ENCODE results near the gene C4orf36. TPM values are rescaled to one million over a fixed set of nuclear protein-coding genes. Genes with fewer than 3 reads are reported as not detected.

Gene C4orf36
- total RNA-seq, 2 experiments from 2014 or later: 0.61 TPM; not detected in 1

DNA sequence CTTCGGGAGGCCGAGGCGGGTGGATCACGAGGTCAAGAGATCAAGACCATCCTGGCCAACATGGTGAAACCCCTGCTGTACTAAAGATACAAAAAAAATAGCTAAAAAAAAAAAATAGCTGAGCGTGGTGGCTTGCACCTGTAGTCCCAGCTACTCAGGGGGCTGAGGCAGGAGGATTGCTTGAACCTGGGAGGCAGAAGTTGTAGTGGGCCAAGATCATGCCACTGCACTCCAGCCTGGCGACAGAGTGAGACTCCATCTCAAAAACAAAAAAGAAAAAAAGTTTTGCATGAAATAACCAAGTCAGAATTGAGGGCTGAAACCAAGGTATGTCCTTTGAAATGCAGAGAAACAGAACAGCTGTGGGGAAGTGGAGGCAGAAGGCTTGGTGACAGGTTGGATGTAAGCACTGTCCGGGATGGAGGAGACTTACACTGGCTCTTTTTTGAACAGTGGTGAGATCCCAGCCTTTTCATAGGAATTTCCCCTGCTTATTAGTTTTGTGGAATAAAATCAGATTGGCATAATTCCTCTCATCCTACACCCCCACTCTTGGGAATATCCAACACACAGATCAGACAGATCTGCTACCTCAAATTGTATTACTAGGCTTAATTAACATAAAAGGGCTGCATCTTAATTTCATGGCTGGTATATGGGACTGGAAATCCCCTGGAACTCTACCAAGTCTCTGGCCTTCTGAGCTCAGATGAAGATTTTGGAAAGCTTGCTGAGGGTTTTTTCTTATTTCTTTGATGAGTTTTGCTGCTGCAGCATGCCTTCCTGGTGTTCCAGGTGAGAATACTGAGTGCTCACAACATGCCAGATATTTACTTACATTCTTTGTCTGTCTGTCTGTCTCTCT is 18.8 kb upstream of the C4orf36 start:
- Mint-ChIP-seq H3K4me1 (ENCODE audit: low read depth) (peaks cover 14% of the 10 kb centered on the region), H3K4me3 (no peak overlapping the region), H3K36me3 (no peaks in the 10 kb centered on the region), H3K27me3 (no peaks in the 10 kb centered on the region), H3K9me3 (no peaks in the 10 kb centered on the region), H3K27ac (no peak overlapping the region)
- intact Hi-C loops (cut with micrococcal nuclease): no loop called here
- no peak for DNase-seq
- ChIA-PET POLR2A (no interaction called here), CTCF (interaction anchor here (1.0 to 3.5 kb wide), 3 partner anchors 12 to 412 kb away, joined by 3 to 12 read pairs (median 12); no protein-coding TSS in a partner anchor)

DNA sequence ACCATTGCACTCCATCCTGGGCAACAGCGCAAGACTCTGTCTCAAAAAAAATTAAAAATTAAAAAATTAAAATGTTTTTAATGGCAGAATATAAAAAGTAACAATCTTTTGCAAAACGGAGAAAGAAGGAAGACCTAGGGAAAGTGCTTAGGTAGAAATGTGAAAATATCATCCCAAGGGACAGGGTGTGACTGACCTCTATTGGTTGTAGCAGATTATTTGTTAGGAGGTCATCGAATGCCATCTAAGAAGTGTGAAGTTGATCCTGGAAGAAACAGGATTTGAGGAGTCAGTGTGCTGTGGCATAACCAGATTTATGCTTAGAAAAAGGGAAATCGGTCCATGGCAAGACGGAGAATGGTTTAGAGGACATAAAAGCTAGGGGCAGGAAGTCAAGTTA is 18.1 kb upstream of the C4orf36 start:
- Mint-ChIP-seq H3K27me3 (no peaks in the 10 kb centered on the region), H3K4me3 (no peak overlapping the region), H3K36me3 (no peaks in the 10 kb centered on the region), H3K27ac (no peak overlapping the region), H3K4me1 (ENCODE audit: low read depth) (peaks cover 14% of the 10 kb centered on the region), H3K9me3 (no peaks in the 10 kb centered on the region)
- CTCF ChIA-PET: interaction anchor here (1.4 to 3.5 kb wide), 3 partner anchors 12 to 414 kb away, joined by 5 to 12 read pairs (median 12); no protein-coding TSS in a partner anchor
- POLR2A ChIA-PET: no interaction called here
- intact Hi-C loops (cut with micrococcal nuclease): no loop called here
- DNase-seq: no peak

DNA sequence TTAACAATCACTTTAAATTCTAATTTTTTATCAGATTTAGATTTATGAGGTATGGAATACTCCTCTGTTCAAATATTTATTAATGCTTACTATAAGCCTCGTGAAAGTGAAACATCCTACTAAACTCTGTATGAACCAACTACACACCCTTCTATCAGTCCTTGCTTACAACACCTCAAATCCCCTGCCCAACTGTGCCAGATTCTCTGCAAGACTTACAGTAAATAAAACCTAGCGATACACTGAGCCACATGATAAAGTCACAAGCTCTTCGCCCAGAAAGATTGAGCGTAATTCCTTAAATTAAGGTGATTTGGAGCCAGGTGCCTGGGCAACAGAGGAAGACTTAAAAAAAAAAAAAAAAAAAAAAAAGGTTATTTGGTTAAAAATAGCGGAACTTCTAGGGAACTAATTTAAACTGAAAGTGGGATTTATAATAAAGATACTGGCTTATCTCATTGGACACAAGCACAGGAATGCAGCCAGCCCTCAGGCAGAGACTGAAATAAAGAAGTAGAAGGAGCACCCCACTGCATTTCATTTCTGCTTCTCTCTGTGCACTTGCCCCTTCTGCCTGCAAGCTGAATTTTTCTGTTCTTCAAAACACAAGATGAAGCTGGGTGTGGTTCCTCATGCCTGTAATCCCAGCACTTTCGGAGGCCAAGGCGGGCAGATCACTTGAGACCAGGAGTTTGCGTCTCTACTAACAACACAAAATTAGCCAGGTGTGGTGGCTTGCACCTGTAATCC is 17.5 kb upstream of the C4orf36 start:
- intact Hi-C loops (cut with micrococcal nuclease): no loop called here
- H3K4me1 Mint-ChIP-seq (ENCODE audit: low read depth): peaks cover 14% of the 10 kb centered on the region
- peak overlapping the region; percentile 30 for H3K27ac Mint-ChIP-seq
- H3K27me3 Mint-ChIP-seq: no peaks in the 10 kb centered on the region
- ChIA-PET CTCF (interaction anchor here (1.0 to 3.5 kb wide), 4 partner anchors 13 to 414 kb away, joined by 3 to 12 read pairs (median 8); no protein-coding TSS in a partner anchor), POLR2A (no interaction called here)
- DNase-seq: no peak
- H3K9me3 Mint-ChIP-seq: no peaks in the 10 kb centered on the region
- H3K36me3 Mint-ChIP-seq: no peaks in the 10 kb centered on the region
- no peak overlapping the region for H3K4me3 Mint-ChIP-seq

DNA sequence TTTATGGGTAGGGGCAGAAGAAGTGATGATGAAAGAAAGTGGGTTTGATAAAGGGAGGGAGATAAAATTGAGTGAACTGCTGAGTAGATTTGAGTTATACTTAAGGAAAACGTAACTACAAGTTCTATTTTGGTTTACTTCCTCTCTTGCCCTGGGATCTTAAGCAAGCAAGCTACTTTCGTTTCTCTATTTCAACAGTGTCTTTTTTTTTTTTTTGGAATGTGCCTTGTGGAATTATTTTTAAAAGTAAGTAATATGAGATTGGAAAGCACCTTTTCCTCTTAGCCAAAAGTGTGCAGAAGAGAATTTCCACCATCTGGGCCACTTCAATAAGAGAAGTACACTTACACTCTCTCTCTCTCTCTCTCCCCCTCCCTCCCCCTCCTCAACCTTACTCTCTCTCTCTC is 16.0 kb upstream of the C4orf36 start:
- no peaks in the 10 kb centered on the region for H3K36me3 Mint-ChIP-seq
- intact Hi-C loops (cut with micrococcal nuclease): no loop called here
- no peaks in the 10 kb centered on the region for H3K9me3 Mint-ChIP-seq
- peaks cover 14% of the 10 kb centered on the region for H3K4me1 Mint-ChIP-seq (ENCODE audit: low read depth)
- ChIA-PET POLR2A (interaction anchor here (0.7 kb wide), 1 partner anchor 52 kb away, joined by 3 read pairs; no protein-coding TSS in a partner anchor), CTCF (interaction anchor here (1.0 to 1.5 kb wide), 2 partner anchors 185 to 409 kb away, joined by 3 to 9 read pairs; no protein-coding TSS in a partner anchor)
- peaks cover 6% of the 10 kb centered on the region for H3K27me3 Mint-ChIP-seq
- no peak overlapping the region for H3K27ac Mint-ChIP-seq
- no peak for DNase-seq
- no peak overlapping the region for H3K4me3 Mint-ChIP-seq

DNA sequence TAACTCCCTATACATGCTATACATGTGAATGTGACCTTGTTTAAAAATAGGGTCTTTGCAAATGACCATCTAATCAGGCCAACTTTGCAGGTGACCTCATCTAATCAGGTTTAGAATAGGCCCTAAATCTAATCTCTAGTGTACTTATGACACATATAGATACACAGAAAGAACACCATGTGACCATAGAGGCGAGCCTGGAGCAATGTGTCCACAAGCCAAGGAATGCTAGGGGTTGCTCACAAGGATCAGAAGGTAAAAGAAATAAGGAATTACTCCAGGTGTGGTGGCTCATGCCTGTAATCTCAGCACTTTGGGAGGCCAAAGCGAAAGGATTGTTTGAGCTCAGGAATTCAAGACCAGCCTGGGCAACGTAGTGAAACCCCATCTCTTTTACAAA is 9.6 kb upstream of the C4orf36 start:
- no peak for DNase-seq
- no peaks in the 10 kb centered on the region for H3K4me1 Mint-ChIP-seq (ENCODE audit: low read depth)
- ChIA-PET CTCF (interaction anchor here (0.6 to 3.5 kb wide), 3 partner anchors 21 to 406 kb away, joined by 3 to 21 read pairs (median 12); no protein-coding TSS in a partner anchor), POLR2A (no interaction called here)
- H3K9me3 Mint-ChIP-seq: no peaks in the 10 kb centered on the region
- H3K36me3 Mint-ChIP-seq: no peaks in the 10 kb centered on the region
- H3K27ac Mint-ChIP-seq: no peak overlapping the region
- H3K27me3 Mint-ChIP-seq: peaks cover 6% of the 10 kb centered on the region
- intact Hi-C loops (cut with micrococcal nuclease): no loop called here
- H3K4me3 Mint-ChIP-seq: no peak overlapping the region

DNA sequence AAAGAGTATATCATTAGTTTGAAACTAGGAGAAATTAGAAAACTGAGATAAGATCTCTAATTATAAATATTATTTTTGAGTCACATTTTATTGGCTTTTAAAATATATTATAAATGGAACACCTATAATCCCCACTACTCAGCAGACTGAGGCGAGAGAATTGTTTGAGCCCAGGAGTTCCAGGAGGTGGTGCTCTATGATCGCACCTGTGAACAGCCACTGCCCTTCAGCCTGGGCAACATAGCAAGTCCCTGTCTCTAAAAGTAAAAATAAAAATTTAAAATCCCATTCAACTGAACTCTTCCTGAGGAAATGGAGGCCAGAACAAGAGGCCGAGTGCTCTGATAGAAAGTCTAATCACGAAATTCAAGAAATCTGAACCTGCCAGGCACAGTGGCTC is 6.3 kb upstream of the C4orf36 start:
- no peak overlapping the region for H3K4me3 Mint-ChIP-seq
- intact Hi-C loops (cut with micrococcal nuclease): no loop called here
- H3K36me3 Mint-ChIP-seq: no peaks in the 10 kb centered on the region
- H3K27me3 Mint-ChIP-seq: peaks cover 3% of the 10 kb centered on the region
- no peaks in the 10 kb centered on the region for H3K4me1 Mint-ChIP-seq (ENCODE audit: low read depth)
- H3K27ac Mint-ChIP-seq: no peak overlapping the region
- ChIA-PET POLR2A (no interaction called here), CTCF (interaction anchor here (2.5 to 4.3 kb wide), 2 partner anchors 399 to 402 kb away, joined by 15 to 23 read pairs; no protein-coding TSS in a partner anchor)
- DNase-seq: peak; percentile 12
- H3K9me3 Mint-ChIP-seq: no peaks in the 10 kb centered on the region

DNA sequence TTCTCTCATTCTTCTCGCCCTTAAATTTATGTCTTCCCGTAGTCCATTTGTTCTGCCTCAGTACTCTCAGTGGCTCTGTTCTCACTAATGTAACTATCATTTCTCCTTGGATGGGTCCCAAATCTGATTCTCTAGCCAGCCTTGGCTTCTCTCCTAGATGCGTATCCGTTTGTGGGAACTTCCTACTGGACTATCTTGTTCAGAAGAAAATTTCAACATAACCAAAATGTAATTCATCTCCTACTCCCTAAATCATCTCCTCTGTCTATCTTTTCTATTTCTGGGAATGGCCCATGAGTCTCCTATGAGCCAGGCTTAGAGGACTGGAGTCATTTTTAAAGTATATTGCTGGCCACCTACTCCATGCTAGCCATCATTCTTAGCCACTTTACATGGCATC is 4.4 kb upstream of the C4orf36 start:
- intact Hi-C loops (cut with micrococcal nuclease): no loop called here

DNA sequence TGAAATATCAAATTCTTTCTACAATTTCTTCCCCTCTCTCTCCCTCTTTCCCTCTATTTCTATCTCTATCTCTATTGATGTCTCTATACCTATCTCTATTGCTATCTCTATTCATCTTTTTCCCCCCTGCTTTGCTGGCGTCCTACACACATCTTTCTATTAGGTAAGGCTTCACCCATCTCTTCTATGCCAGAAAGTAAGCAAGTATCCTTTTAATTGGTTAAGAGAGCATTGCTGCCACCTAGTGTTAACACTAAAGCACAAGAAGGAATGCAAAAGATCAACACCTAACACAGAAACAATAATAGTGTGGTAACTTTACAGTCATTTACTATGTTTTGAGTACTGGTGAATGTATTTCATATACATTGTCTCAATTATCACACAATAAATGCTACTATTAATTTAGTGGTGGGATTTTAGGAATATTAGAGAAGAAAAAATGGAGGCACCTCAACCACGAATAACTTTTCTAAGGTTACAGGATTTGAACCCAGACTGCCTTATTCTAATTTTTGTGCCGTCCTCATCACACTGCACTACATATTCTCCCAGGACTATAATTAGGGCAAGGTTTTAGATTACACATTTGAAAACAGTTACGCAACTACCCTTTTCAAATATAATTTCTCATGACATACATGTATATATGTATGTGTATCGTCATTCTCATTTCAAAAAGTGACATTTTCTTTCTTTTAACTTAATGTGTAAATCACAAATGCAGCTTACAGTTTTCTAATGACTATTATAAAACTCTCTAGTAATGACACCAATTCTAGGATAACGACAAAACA is 3.7 kb upstream of the C4orf36 start:
- H3K27me3 Mint-ChIP-seq: peaks cover 15% of the 10 kb centered on the region

More for the DNA sequence above, 4.4 kb upstream of the C4orf36 start:
- CTCF ChIA-PET: interaction anchor here (0.7 to 4.3 kb wide), 7 partner anchors 11 to 403 kb away, joined by 3 to 23 read pairs (median 4); no protein-coding TSS in a partner anchor
- no peaks in the 10 kb centered on the region for H3K4me1 Mint-ChIP-seq (ENCODE audit: low read depth)
- H3K4me3 Mint-ChIP-seq: no peak overlapping the region
- no peaks in the 10 kb centered on the region for H3K36me3 Mint-ChIP-seq
- H3K27ac Mint-ChIP-seq: no peak overlapping the region
- H3K9me3 Mint-ChIP-seq: no peaks in the 10 kb centered on the region
- DNase-seq: no peak
- POLR2A ChIA-PET: no interaction called here
- peaks cover 8% of the 10 kb centered on the region for H3K27me3 Mint-ChIP-seq

DNA sequence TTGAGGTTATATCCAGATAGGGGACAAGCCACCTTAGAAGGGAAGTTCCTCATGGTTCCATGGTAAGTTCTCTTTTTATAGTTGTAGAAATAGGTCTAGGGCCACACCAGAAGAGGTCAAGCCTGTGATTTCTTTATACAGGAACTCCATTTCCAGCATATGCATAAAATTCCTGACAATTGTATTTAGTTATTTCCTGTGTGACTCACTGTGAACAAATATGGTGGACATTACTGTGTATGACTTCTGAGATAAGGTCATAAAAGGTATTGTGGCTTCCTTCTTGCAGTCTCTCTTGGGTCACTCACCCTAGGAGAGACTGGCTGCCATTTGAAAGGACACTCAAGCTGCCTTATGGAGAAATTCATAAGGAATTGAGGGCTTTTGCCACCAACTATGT is 2.2 kb upstream of the C4orf36 start:
- Mint-ChIP-seq H3K36me3 (no peaks in the 10 kb centered on the region), H3K4me1 (ENCODE audit: low read depth) (no peaks in the 10 kb centered on the region), H3K9me3 (no peaks in the 10 kb centered on the region), H3K27me3 (peaks cover 20% of the 10 kb centered on the region), H3K27ac (no peak overlapping the region), H3K4me3 (no peak overlapping the region)
- intact Hi-C loops (cut with micrococcal nuclease): loop anchor here (5.0 kb wide), 1 partner anchor 297 kb away; no protein-coding TSS in a partner anchor
- ChIA-PET CTCF (interaction anchor here (0.8 to 2.2 kb wide), 5 partner anchors 372 to 400 kb away, joined by 4 to 64 read pairs (median 5); no protein-coding TSS in a partner anchor), POLR2A (no interaction called here)
- no peak for DNase-seq

More for the DNA sequence above, 3.7 kb upstream of the C4orf36 start:
- H3K36me3 Mint-ChIP-seq: no peaks in the 10 kb centered on the region
- no peak for DNase-seq
- H3K9me3 Mint-ChIP-seq: no peaks in the 10 kb centered on the region
- H3K4me3 Mint-ChIP-seq: no peak overlapping the region
- ChIA-PET CTCF (interaction anchor here (0.7 to 2.2 kb wide), 7 partner anchors 11 to 400 kb away, joined by 3 to 64 read pairs (median 4); no protein-coding TSS in a partner anchor), POLR2A (no interaction called here)
- no peaks in the 10 kb centered on the region for H3K4me1 Mint-ChIP-seq (ENCODE audit: low read depth)
- intact Hi-C loops (cut with micrococcal nuclease): loop anchor here (1.0 kb wide), 3 partner anchors 243 to 398 kb away; no protein-coding TSS in a partner anchor
- H3K27ac Mint-ChIP-seq: no peak overlapping the region

DNA sequence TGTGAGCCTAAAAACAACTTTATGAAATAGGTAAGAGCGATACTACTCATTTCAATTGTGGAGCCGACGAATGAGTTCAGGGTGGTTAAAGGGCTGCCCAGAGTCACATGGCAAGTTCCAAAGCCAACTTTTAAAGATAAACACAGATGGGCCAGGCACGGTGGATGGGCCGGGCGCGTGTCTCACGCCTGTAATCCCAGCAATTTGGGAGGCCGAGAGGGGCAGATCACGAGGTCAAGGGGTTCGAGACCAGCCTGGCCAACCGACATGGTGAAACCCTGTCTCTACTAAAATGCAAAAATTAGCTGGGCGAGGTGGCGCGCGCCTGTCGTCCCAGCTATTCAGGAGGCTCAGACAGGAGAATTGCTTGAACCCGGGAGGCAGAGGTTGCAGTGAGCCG is 914 bp upstream of the C4orf36 start:
- Mint-ChIP-seq H3K36me3 (no peaks in the 10 kb centered on the region), H3K27me3 (peaks cover 20% of the 10 kb centered on the region), H3K4me3 (no peak overlapping the region), H3K27ac (no peak overlapping the region), H3K9me3 (no peaks in the 10 kb centered on the region), H3K4me1 (ENCODE audit: low read depth) (no peaks in the 10 kb centered on the region)
- CTCF ChIA-PET: interaction anchor here (1.0 to 1.5 kb wide), 5 partner anchors 11 to 398 kb away, joined by 3 to 11 read pairs (median 3); no protein-coding TSS in a partner anchor
- DNase-seq: no peak
- POLR2A ChIA-PET: interaction anchor here (0.8 kb wide), 1 partner anchor 327 kb away, joined by 3 read pairs; no protein-coding TSS in a partner anchor
- intact Hi-C loops (cut with micrococcal nuclease): loop anchor here (5.0 kb wide), 1 partner anchor 296 kb away; no protein-coding TSS in a partner anchor

DNA sequence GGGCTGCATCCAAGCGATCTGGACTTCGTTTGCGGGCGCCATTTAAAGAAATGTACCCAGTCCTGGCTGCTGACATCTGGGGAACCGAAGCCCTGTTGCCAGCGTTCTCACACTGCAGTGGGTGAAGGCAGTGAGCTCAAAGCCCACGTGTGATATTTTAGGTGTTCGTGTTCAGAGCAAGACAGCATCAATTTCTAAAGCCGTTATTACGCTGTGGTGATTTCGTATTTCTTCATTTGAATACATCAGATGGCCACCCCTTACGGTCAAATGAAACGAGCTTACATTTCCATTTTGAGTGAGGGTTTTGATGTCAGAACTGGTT is 376 bp upstream of the C4orf36 start:
- ChIA-PET POLR2A (interaction anchor here (0.8 kb wide), 1 partner anchor 327 kb away, joined by 3 read pairs; no protein-coding TSS in a partner anchor), CTCF (interaction anchor here (1.0 to 1.5 kb wide), 4 partner anchors 14 to 398 kb away, joined by 3 to 11 read pairs (median 4); no protein-coding TSS in a partner anchor)
- H3K4me1 Mint-ChIP-seq (ENCODE audit: low read depth): no peaks in the 10 kb centered on the region
- H3K4me3 Mint-ChIP-seq: peak overlapping the region; percentile 64
- peaks cover 20% of the 10 kb centered on the region for H3K27me3 Mint-ChIP-seq
- no peaks in the 10 kb centered on the region for H3K36me3 Mint-ChIP-seq
- no peak for DNase-seq
- H3K27ac Mint-ChIP-seq: no peak overlapping the region
- H3K9me3 Mint-ChIP-seq: no peaks in the 10 kb centered on the region
- intact Hi-C loops (cut with micrococcal nuclease): loop anchor here (5.0 kb wide), 1 partner anchor 295 kb away; no protein-coding TSS in a partner anchor

All from activated CD4-positive, alpha-beta memory T cell treated with anti-CD3 and anti-CD28 coated beads for 36 hours (primary cell).